ENCODE results near the gene RIF1.

Gene RIF1

DNA sequence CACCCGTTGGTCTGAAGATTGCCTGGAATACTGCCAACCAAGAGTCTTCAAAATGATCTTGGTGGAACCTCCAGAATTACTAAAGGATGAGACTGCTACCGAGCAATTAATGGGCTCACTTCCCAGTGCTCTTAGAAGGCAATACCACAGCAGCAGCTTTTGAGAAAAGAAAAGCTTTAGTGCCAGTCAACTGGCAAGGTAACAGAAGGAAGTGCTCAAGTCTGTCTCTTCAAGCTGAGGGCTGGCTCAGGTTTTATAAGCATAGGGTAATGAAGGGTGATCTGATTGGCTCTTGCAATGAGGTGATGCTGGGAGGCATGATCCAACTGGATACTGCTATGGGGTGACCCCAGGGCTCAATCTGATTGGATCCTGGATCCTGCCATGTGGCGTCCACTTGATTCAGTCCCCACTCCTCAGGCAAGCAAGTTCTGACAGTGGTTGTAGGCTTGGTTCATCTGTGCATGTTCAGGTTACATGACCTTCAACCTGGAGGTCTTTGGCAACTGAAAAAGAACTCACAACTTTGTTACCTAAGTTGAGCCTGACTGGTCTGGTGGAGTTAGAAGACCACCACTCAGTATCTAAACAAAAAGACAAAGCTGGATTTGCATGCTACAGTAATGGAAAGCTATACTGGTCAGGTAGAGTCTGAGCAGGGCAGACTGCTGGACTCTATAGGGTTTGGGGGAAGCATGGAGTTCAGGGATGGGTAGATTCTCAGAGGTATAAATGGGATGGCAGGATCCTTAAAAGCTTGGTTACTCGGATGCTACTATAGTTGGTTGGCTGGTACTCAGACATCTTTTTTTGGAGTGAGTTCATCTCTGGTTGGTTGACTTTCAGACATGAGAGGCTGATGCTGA is 14.0 kb upstream of the RIF1 start:
- Histone ChIP-seq H4K20me1 (ENCODE audit: control insufficient read depth, insufficient read depth, low read depth, low read length) (no peaks in the 10 kb centered on the region), H3K9me3 (ENCODE audit: control insufficient read depth, insufficient read depth, low read length) (no peaks in the 10 kb centered on the region), H3K79me2 (ENCODE audit: control insufficient read depth, low read length) (no peaks in the 10 kb centered on the region), H3K4me1 (ENCODE audit: control insufficient read depth, low read length) (peaks cover 4% of the 10 kb centered on the region; the same call in 1 of the 2 replicates), H3F3A (ENCODE audit: control insufficient read depth, insufficient read depth) (no peaks in the 10 kb centered on the region), H3K4me2 (ENCODE audit: low read length) (no peak overlapping the region), H3K4me3 (ENCODE audit: low read length) (no peak overlapping the region), H3K27me3 (ENCODE audit: control insufficient read depth, low read length) (no peaks in the 10 kb centered on the region), H3K36me3 (ENCODE audit: control insufficient read depth, low read length) (no peaks in the 10 kb centered on the region), H3K27ac (ENCODE audit: low read depth, low read length) (no peak overlapping the region), H3K9me2 (replicated peaks; ENCODE audit: control insufficient read depth, low read length) (no peaks in the 10 kb centered on the region)
- TF ChIP-seq, protein P1, sequence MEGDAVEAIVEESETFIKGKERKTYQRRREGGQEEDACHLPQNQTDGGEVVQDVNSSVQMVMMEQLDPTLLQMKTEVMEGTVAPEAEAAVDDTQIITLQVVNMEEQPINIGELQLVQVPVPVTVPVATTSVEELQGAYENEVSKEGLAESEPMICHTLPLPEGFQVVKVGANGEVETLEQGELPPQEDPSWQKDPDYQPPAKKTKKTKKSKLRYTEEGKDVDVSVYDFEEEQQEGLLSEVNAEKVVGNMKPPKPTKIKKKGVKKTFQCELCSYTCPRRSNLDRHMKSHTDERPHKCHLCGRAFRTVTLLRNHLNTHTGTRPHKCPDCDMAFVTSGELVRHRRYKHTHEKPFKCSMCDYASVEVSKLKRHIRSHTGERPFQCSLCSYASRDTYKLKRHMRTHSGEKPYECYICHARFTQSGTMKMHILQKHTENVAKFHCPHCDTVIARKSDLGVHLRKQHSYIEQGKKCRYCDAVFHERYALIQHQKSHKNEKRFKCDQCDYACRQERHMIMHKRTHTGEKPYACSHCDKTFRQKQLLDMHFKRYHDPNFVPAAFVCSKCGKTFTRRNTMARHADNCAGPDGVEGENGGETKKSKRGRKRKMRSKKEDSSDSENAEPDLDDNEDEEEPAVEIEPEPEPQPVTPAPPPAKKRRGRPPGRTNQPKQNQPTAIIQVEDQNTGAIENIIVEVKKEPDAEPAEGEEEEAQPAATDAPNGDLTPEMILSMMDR (IDR thresholded peaks at IDR 0.05; ENCODE audit: low read depth, low read length, poor library complexity, severe bottlenecking), result no peak
- TF ChIP-seq EZH2phosphoT487 (IDR thresholded peaks at IDR 0.05; ENCODE audit: borderline replicate concordance, low read length), result no peak

DNA sequence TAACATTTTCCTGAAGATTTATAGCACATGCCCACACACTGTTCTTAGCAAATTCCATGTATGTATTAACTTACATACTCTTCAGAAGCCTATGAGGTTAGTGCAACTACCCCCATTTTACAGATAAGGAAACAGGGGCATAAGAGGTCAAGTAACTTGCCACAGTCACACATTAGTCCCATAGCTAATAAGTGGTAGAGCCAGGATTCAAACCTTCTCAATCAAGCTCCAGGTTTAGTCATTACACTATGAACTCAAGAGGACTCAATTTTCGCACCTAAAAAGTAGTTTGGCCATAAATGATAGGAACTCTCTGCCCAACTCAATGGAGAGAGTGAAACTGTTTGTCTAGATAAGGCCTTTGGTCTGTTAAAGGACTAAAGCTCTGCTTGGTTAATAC is 9.7 kb upstream of the RIF1 start:
- Histone ChIP-seq H3K4me2 (ENCODE audit: low read length) (no peak overlapping the region), H3K4me3 (ENCODE audit: low read length) (no peak overlapping the region), H3K27ac (ENCODE audit: low read depth, low read length) (no peak overlapping the region), H3K9me3 (ENCODE audit: control insufficient read depth, insufficient read depth, low read length) (no peaks in the 10 kb centered on the region), H3K27me3 (ENCODE audit: control insufficient read depth, low read length) (no peaks in the 10 kb centered on the region), H3K36me3 (ENCODE audit: control insufficient read depth, low read length) (no peaks in the 10 kb centered on the region), H4K20me1 (ENCODE audit: control insufficient read depth, insufficient read depth, low read depth, low read length) (no peaks in the 10 kb centered on the region), H3K4me1 (ENCODE audit: control insufficient read depth, low read length) (peaks cover 4% of the 10 kb centered on the region; the same call in 1 of the 2 replicates), H3K9me2 (replicated peaks; ENCODE audit: control insufficient read depth, low read length) (no peaks in the 10 kb centered on the region), H3K79me2 (ENCODE audit: control insufficient read depth, low read length) (no peaks in the 10 kb centered on the region), H3F3A (ENCODE audit: control insufficient read depth, insufficient read depth) (no peaks in the 10 kb centered on the region)
- no peak for TF ChIP-seq EZH2phosphoT487 (IDR thresholded peaks at IDR 0.05; ENCODE audit: borderline replicate concordance, low read length)
- TF ChIP-seq, protein P1 (IDR thresholded peaks at IDR 0.05; ENCODE audit: low read depth, low read length, poor library complexity, severe bottlenecking), result no peak

DNA sequence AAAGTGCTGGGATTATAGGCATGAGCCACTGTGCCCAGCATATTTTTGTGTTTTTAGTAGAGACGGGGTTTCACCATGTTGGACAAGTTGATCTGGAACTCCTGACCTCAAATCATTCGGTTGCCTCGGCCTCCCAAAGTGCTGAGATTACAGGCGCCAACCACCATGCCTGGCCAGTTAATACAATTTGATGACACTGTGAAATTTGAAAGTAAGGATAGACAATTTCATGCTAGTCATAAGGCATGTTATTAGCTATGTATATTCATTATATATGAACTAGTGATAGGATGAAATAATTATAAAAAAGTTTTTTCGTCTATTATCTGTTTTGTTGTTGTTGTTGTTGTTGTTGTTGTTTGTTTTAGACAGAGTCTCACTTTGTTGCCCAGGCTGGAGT is 8.6 kb upstream of the RIF1 start:
- Histone ChIP-seq H3K4me2 (ENCODE audit: low read length) (no peak overlapping the region), H3K79me2 (ENCODE audit: control insufficient read depth, low read length) (no peaks in the 10 kb centered on the region), H3K4me1 (ENCODE audit: control insufficient read depth, low read length) (no peaks in the 10 kb centered on the region), H3F3A (ENCODE audit: control insufficient read depth, insufficient read depth) (no peaks in the 10 kb centered on the region), H3K27me3 (ENCODE audit: control insufficient read depth, low read length) (no peaks in the 10 kb centered on the region), H3K36me3 (ENCODE audit: control insufficient read depth, low read length) (no peaks in the 10 kb centered on the region), H3K4me3 (ENCODE audit: low read length) (no peak overlapping the region), H4K20me1 (ENCODE audit: control insufficient read depth, insufficient read depth, low read depth, low read length) (no peaks in the 10 kb centered on the region), H3K9me3 (ENCODE audit: control insufficient read depth, insufficient read depth, low read length) (no peaks in the 10 kb centered on the region), H3K27ac (ENCODE audit: low read depth, low read length) (no peak overlapping the region), H3K9me2 (replicated peaks; ENCODE audit: control insufficient read depth, low read length) (no peaks in the 10 kb centered on the region)
- TF ChIP-seq, protein P1 (IDR thresholded peaks at IDR 0.05; ENCODE audit: low read depth, low read length, poor library complexity, severe bottlenecking), result no peak
- TF ChIP-seq EZH2phosphoT487 (IDR thresholded peaks at IDR 0.05; ENCODE audit: borderline replicate concordance, low read length), result no peak
